Right atrium auricular region (tissue), 2 donors: ENCODE measurements around the gene KRT2. TPM values are rescaled to one million over a fixed set of nuclear protein-coding genes. Genes with fewer than 3 reads are reported as not detected.

Experiments
- DNase-seq: peaks from one replicate; pipeline ENCODE4 v3.0.0-alpha.2; 2019; ENCODE audit warnings: low spot score
- H3K27ac ChIP-seq, 2 donors: fragments of 200-600 bp; sonication (generic); 1 replicate in 1 of 2; 2 replicates in 1 of 2; pipeline ENCODE4 v1.5.1; 2016 to 2019
- H3K27me3 ChIP-seq, 2 donors: fragments of 200-600 bp; sonication (generic); one replicate each; pipeline versions ENCODE4 v1.5.1 to v1.6.0; 2017 to 2019
- H3K36me3 ChIP-seq: fragments of 200-600 bp; sonication (generic); one replicate; pipeline ENCODE4 v1.5.1; 2016
- H3K4me1 ChIP-seq, 2 donors: fragments of 200-600 bp; sonication (generic); one replicate each; pipeline versions ENCODE4 v1.5.1 to v1.6.0; 2017 to 2019
- H3K4me3 ChIP-seq, 2 donors: fragments of 200-600 bp; sonication (generic); 1 replicate in 1 of 2; 2 replicates in 1 of 2; pipeline ENCODE4 v1.5.1; 2017 to 2019; ENCODE audit warnings: mild to moderate bottlenecking in 1 of 2, moderate library complexity in 1 of 2
- H3K9me3 ChIP-seq, 2 donors: fragments of 200-600 bp; sonication (generic); one replicate each; pipeline ENCODE4 v1.5.1; 2019
- total RNA-seq, 2 donors: library from RNA; depleted of rRNA; stranded (reverse); fragments of >200 nt; gene quantifications; one replicate each; pipeline ENCODE4 v1.1.0, GENCODE V29; 2016
- TF ChIP-seq, protein P1 (sequence below), 2 donors: fragments of 200-600 bp; sonication (generic); IDR thresholded peaks; one replicate each; pipeline ENCODE4 v1.5.1; 2019; ENCODE audit warnings: antibody characterized with exemption in 2 of 2

The KRT2 gene
- total RNA-seq, 2 donors from 2014 or later, result not detected

DNA sequence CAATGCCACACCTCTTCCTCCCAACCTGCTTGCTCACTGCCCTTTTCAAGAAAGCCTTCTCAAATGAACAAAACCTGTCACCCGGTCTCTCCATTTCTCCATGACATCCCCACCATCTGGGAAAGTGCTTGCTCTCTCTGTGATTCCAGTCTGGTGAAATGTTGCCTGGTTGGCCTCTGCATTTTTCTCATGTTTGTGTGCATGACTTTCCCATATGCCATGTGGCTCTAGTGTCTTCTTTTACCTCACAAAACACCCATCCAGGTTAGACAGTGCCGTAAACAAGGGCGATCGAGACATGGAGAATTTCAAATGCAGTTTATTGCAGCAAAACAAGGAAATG lies 22.4 kb upstream of the KRT2 start:
- TF ChIP-seq, protein P1, sequence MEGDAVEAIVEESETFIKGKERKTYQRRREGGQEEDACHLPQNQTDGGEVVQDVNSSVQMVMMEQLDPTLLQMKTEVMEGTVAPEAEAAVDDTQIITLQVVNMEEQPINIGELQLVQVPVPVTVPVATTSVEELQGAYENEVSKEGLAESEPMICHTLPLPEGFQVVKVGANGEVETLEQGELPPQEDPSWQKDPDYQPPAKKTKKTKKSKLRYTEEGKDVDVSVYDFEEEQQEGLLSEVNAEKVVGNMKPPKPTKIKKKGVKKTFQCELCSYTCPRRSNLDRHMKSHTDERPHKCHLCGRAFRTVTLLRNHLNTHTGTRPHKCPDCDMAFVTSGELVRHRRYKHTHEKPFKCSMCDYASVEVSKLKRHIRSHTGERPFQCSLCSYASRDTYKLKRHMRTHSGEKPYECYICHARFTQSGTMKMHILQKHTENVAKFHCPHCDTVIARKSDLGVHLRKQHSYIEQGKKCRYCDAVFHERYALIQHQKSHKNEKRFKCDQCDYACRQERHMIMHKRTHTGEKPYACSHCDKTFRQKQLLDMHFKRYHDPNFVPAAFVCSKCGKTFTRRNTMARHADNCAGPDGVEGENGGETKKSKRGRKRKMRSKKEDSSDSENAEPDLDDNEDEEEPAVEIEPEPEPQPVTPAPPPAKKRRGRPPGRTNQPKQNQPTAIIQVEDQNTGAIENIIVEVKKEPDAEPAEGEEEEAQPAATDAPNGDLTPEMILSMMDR (IDR thresholded peaks at IDR 0.05), result no peak
- H3K27me3 ChIP-seq, result no peaks in the 10 kb centered on the region
- H3K27ac ChIP-seq, result no peak overlapping the region
- no peak for DNase-seq
- H3K4me1 ChIP-seq, result no peaks in the 10 kb centered on the region
- no peak overlapping the region for H3K4me3 ChIP-seq
- H3K9me3 ChIP-seq, result no peaks in the 10 kb centered on the region
- no peaks in the 10 kb centered on the region for H3K36me3 ChIP-seq

DNA sequence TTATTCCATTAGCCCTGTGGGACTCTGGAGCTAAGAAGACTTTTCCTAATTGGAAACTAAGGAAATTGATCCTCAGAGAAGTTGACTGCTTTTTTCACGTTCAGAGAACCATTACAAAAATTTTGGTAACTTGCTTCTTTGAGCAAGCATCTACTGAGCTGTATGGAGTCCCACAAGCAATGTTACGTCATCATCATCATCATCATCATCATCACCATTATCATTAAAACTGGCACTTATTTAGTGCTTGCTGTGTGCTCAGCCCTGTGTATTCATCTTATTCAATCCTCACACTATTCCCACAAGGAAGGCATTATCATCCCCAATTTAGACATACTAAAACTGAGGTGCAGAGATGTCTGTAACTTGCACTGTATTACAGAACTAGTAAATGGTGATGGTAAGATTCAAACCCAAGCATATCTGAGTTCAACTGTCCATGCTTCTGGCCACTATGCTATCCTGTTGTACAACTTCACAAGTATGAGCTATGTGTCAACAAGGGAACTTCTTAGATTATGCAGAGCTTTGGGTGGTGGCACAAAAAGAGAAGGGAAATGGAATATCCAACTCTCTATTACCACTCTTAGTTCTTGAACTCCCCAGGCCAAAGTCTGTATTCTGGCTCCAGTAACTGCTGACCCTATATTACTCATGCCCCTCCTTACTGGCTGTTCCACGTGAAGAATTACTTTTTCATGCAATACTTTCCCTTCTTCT lies 21.9 kb upstream of the KRT2 start:
- Histone ChIP-seq H3K4me1 (no peaks in the 10 kb centered on the region), H3K27me3 (no peaks in the 10 kb centered on the region), H3K4me3 (no peak overlapping the region), H3K27ac (no peak overlapping the region), H3K36me3 (no peaks in the 10 kb centered on the region), H3K9me3 (no peaks in the 10 kb centered on the region)
- TF ChIP-seq, protein P1 (IDR thresholded peaks at IDR 0.05), result no peak
- no peak for DNase-seq

GRCh38 chr12:52673217-52673616 lies 21.2 kb upstream of the KRT2 start:
- no peaks in the 10 kb centered on the region for H3K36me3 ChIP-seq
- no peaks in the 10 kb centered on the region for H3K27me3 ChIP-seq
- no peaks in the 10 kb centered on the region for H3K4me1 ChIP-seq
- no peak overlapping the region for H3K4me3 ChIP-seq
- no peaks in the 10 kb centered on the region for H3K9me3 ChIP-seq
- no peak for DNase-seq
- TF ChIP-seq, protein P1 (IDR thresholded peaks at IDR 0.05), result no peak
- no peak overlapping the region for H3K27ac ChIP-seq

DNA sequence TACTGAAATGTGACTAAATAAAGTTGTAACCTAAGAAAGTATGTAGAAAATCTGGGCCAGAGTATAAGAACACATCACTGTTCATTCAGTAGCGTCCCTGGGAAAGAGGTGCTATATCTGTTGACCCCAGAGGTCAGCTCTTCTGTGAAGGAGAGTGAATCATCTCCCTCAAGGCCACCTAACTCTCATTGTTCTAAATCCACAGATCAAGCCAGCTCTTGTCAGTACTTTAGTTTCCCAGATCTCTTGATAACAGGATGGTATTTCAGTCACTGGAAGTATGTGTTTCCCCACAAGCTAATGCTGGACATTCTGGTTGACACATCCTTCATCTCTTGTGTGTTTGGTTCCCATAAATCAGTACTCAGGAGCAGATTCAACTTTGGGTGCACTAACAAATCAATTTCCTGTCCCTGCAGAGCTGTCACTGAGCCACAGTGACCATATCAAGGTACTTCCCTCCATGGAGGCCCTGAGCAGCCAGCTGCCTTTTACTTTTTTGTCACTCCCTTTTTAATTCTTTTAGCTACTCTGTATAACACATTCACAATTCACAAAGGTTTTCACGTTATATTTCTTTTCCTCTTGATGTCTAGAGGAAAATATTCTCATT lies 20.4 kb upstream of the KRT2 start:
- DNase-seq, result no peak
- TF ChIP-seq, protein P1 (IDR thresholded peaks at IDR 0.05), result no peak
- no peaks in the 10 kb centered on the region for H3K4me1 ChIP-seq
- H3K27me3 ChIP-seq, result no peaks in the 10 kb centered on the region
- H3K36me3 ChIP-seq, result no peaks in the 10 kb centered on the region
- H3K9me3 ChIP-seq, result no peaks in the 10 kb centered on the region
- no peak overlapping the region for H3K4me3 ChIP-seq
- H3K27ac ChIP-seq, result no peak overlapping the region

DNA sequence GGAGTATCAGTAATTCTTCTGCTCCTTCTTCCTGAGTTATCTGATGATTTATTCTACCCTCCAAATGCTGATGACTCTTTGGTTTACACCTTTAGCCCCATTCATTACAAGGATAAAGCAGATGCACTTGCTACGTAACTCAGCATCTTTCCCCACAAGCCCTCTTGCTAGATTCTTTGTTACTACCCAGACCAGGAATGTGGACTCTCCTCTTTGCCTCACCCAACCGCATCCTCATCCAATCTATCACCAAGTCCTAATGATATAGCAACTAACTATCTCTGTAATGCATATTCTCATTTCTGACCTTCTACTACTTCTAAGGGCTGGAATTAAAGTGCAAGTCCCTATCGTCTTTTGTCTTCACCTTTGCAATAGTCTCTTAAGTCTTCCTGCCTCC lies 18.9 kb upstream of the KRT2 start:
- no peak overlapping the region for H3K4me3 ChIP-seq

More for the DNA sequence above, 18.9 kb upstream of the KRT2 start:
- no peak overlapping the region for H3K27ac ChIP-seq
- H3K9me3 ChIP-seq, result no peaks in the 10 kb centered on the region
- H3K4me1 ChIP-seq, result no peaks in the 10 kb centered on the region
- no peaks in the 10 kb centered on the region for H3K36me3 ChIP-seq
- TF ChIP-seq, protein P1 (IDR thresholded peaks at IDR 0.05), result no peak
- DNase-seq, result no peak
- no peaks in the 10 kb centered on the region for H3K27me3 ChIP-seq
